NCI-H1092 (cell line): ENCODE data around the gene SPATA2L.
"Not testable (repeated sequence)": the region's sequence is repeated elsewhere in the genome, so short reads cannot be mapped to it uniquely, and the experiment has no call there.

ENCODE experiments used
- DNase-seq: peaks from one replicate; lab custom pipeline; 2025; lab: John Stamatoyannopoulos, UW

The SPATA2L gene

DNA sequence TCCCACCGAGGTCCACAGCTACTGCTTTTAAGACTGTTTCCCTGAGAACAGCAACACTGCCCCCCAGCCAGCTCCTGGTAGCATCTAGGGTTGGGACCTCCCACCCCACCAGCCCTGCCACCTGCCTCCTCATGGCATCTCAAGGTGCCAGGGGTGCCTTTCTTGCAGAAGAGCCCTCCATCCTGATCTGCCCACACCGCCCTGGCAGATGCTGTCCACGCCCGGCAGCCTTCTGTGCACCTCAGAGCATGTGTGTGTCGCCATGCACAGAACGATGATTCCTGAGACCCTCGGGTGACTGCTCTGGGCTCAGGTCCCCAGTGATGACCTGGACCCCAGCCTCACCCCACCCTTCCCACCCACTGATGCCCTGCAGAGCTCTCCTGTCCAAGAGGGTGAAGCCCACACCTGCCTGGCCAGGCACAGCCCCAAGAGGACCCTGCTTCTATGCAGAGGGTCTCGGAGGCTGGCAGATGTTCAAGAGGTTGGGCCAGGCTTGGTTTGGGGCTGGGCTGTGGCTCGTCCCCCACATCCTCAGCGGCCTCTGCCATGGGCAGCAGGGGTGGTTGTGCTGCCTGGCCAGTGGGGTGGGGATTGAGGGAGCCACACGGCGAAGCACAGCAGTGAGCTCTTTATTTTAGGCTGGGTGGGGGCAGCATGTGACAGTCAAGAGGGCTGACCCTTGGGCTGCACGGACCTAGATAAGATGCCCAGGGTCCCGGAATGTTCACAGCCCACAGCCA is 5.2 kb upstream of the SPATA2L start:
- no peak for DNase-seq

DNA sequence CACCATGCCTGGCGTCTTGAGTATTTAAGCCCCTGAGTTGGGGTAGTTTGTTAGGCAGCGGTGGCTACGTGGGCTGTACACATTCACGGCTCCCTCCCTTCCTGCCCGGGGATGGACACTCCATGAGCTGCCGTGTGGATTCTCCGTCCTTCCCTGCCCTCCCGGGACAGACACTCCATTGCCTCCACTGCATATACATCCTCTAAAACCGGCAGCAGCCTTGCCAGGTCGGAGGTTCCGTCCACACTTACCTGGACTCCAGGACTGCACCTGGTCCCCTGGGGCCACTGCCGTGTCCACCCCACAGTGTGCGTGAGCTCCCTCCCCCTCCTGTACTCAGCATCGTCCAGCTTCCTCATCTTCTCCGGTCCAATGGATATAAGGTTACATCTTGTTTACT is 3.5 kb upstream of the SPATA2L start:
- DNase-seq: no peak

- DNase-seq: no peak
These were observed 2.8 kb upstream of the SPATA2L start for GRCh38 chr16:89704281-89704680.

DNA sequence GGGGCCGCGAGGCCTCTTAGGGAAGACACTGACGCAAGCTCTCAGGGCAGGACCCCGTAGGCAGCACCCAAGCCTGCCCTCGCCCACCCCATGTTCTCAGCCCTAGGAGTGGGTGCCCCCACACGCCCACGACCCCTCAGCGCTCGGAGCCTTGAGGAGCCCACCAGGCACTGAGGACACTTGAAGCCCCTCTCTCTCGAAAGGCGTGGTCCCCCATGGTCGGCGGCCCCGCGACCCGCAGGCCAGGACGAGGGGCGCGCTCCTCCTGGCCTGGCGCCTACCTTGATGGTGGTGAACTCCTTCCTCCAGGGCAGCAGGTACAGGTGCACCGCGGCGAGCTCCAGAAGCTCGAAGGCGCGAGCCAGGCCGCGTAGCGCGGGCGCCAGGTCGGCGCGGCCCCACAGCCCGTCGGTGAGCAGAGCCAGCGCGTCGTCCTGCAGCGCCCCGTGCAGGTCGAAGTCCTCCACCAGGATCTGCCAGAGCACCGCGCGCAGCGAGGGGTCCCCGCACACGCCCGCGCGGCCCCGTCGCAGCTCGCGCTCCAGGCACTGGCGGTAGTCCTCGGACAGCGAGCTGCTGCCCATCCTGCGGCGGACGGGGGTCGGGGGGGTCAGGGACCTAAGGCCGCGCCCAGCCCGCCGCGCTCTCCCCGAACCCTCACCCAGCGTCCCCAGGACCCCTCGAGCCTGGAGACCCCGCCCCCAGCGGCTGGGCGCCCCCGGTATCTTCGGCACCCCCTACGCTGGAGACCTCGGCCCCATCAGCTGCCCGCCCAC is 668 bp downstream of the SPATA2L start:
- peak; percentile 32 for DNase-seq

- DNase-seq: peak; percentile 98
These were observed 1.3 kb downstream of the SPATA2L start for GRCh38 chr16:89700100-89700648.

- DNase-seq: not testable (repeated sequence)
These were observed 1.8 kb downstream of the SPATA2L start for GRCh38 chr16:89699629-89700099.

- DNase-seq: not testable (repeated sequence)
These were observed 2.8 kb downstream of the SPATA2L start for GRCh38 chr16:89698717-89699116.

- DNase-seq: no peak
These were observed 3.7 kb downstream of the SPATA2L start for GRCh38 chr16:89697616-89698331.

- DNase-seq: peak; percentile 79
These were observed 4.3 kb downstream of the SPATA2L start for GRCh38 chr16:89697161-89697615.

DNA sequence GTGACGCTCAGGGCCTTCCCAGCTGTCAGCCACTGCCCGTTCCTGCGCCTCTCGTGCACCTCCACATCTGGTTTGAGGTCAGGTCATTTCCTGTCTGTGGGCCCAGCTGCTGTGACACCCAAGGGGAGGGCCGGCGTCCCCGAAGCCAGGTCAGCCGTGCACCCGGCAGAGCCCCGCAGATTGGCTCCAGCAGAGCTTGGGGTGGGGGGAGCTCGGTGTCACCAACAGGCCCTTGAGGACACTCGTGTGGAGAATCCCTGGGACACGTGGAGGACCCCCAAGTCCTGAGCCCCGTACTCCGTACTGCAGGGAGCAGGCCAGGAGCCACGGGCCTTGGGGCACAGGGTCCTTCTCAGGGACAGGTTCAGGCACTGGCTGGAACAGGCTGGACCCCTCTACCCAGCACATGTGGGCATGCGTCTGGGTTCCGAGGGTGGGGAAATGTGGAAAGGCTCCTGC is 4.8 kb downstream of the SPATA2L start:
- no peak for DNase-seq

DNA sequence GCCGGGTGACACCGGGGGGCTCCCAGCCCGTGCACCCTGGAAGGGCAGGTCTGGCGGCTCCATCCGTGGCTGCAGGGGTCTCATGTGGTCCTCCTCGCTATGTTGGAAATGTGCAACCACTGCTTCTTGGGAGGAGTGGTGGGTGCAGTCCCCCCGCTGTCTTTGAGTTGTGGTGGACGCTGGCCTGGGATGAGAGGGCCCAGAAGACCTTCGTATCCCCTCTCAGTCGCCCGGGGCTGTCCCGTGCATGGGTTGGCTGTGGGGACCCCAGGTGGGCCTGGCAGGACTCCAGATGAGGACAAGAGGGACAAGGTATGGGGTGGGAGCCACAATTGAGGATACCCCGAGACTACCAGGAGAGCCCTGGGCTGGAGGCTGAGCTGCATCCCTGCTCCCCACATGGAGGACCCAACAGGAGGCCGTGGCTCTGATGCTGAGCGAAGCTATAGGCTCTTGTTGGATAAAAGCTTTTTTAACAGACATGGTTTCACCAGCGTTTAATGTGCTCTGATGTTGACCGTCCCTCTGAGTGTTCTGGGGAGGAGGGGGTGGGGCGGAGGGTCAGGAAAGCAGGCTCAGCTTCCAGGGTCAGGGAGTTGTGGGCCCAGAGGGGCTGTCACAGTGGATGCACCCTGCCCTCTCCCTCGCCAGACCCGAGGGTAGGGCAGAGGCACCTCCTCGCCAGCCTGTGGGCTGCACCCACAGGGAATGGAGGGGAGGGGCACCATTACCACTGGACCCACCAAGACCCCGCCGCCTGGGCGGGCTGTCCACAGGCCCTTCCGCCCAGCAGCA is 5.4 kb downstream of the SPATA2L start:
- no peak for DNase-seq

GRCh38 chr16:89695086-89695874 is 6.2 kb downstream of the SPATA2L start:
- DNase-seq: no peak

DNA sequence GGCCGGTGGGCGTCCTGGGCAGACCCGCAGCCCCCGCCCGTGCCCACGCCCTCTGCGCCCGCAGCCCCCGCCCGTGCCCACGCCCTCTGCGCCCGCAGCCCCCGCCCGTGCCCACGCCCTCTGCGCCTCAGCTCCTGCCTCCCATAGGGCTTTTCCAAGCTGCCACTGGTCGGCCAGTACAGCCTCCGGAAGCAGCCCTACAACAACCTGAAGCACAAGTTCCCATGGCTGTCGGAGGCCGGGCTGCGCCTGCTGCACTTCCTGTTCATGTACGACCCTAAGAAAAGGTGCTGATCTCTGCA is 6.8 kb downstream of the SPATA2L start:
- not testable (repeated sequence) for DNase-seq

- DNase-seq: no peak
These were observed 7.3 kb downstream of the SPATA2L start for GRCh38 chr16:89693931-89694783.

GRCh38 chr16:89693289-89693731 is 8.2 kb downstream of the SPATA2L start:
- DNase-seq: no peak

GRCh38 chr16:89691986-89692569 is 9.4 kb downstream of the SPATA2L start:
- no peak for DNase-seq

GRCh38 chr16:89691231-89691985 is 10.1 kb downstream of the SPATA2L start:
- DNase-seq: no peak

- no peak for DNase-seq
These were observed 11.1 kb downstream of the SPATA2L start for GRCh38 chr16:89690392-89690901.
